Uterus (tissue), 4 donors: ENCODE results near the gene KIF27. TPM values are rescaled to one million over a fixed set of nuclear protein-coding genes. Genes with fewer than 3 reads are reported as not detected.

Experiments used
- DNase-seq, 2 donors: peaks; one replicate each; pipeline ENCODE4 v3.0.0-alpha.2; 2019 to 2020
- H3K27ac ChIP-seq, 2 donors: fragments of 200-600 bp; sonication (generic); 1 replicate in 1 of 2; 2 replicates in 1 of 2; pipeline ENCODE4 v1.5.1; 2016 to 2018
- H3K27me3 ChIP-seq, 2 donors: fragments of 200-600 bp; sonication (generic); one replicate each; pipeline ENCODE4 v1.5.1; 2018 to 2019; ENCODE audit warnings: control low read depth in 1 of 2
- H3K36me3 ChIP-seq, 2 donors: fragments of 200-600 bp; sonication (generic); one replicate each; pipeline ENCODE4 v1.5.1; 2019; ENCODE audit warnings: control low read depth in 1 of 2
- H3K4me1 ChIP-seq, 2 donors: fragments of 200-600 bp; sonication (generic); one replicate each; pipeline ENCODE4 v1.5.1; 2018 to 2019; ENCODE audit warnings: control low read depth in 1 of 2
- H3K4me3 ChIP-seq, 2 donors: fragments of 200-600 bp; sonication (generic); 1 replicate in 1 of 2; 2 replicates in 1 of 2; pipeline ENCODE4 v1.5.1; 2018 to 2019; ENCODE audit warnings: mild to moderate bottlenecking in 1 of 2
- H3K9me3 ChIP-seq, 2 donors: fragments of 200-600 bp; sonication (generic); one replicate each; pipeline ENCODE4 v1.5.1; 2019; ENCODE audit warnings: control low read depth in 1 of 2
- POLR2A ChIP-seq, 2 donors: fragments of 450-650 bp; IDR thresholded peaks; one replicate each; pipeline ENCODE4 v1.6.1; 2016; ENCODE audit warnings: antibody characterized with exemption in 2 of 2, mild to moderate bottlenecking in 1 of 2, moderate library complexity in 1 of 2
- intact Hi-C: fragments of 100-400 bp; cut with DNase I; formaldehyde crosslinking; loops from one replicate; pipeline ENCODE4 v1.15.1; 2023; ENCODE audit warnings: low total_unique reads
- total RNA-seq, 4 donors: library from RNA; depleted of rRNA in 3 of 4; stranded (reverse); fragments of >200 nt in 3 of 4; gene quantifications; one replicate each; pipeline versions ENCODE4 v1.1.0 to v1.2.4, GENCODE V29; 2014 to 2023
- TF ChIP-seq, protein P1 (sequence below), 4 experiments: fragments of 200-600 bp in 2 of 4; fragments of 450-650 bp in 2 of 4; sonication (generic) in 2 of 4; IDR thresholded peaks; one replicate each; pipeline ENCODE4 v1.5.1; 2016 to 2019; ENCODE audit warnings: antibody characterized with exemption in 4 of 4, mild to moderate bottlenecking in 2 of 4, moderate library complexity in 1 of 4
- donor health status: DM: yes; HTN: yes; CAD: no.

KIF27 gene
- total RNA-seq, 4 donors from 2014 or later: 4.9 to 23.3 (median 9.6) TPM

DNA sequence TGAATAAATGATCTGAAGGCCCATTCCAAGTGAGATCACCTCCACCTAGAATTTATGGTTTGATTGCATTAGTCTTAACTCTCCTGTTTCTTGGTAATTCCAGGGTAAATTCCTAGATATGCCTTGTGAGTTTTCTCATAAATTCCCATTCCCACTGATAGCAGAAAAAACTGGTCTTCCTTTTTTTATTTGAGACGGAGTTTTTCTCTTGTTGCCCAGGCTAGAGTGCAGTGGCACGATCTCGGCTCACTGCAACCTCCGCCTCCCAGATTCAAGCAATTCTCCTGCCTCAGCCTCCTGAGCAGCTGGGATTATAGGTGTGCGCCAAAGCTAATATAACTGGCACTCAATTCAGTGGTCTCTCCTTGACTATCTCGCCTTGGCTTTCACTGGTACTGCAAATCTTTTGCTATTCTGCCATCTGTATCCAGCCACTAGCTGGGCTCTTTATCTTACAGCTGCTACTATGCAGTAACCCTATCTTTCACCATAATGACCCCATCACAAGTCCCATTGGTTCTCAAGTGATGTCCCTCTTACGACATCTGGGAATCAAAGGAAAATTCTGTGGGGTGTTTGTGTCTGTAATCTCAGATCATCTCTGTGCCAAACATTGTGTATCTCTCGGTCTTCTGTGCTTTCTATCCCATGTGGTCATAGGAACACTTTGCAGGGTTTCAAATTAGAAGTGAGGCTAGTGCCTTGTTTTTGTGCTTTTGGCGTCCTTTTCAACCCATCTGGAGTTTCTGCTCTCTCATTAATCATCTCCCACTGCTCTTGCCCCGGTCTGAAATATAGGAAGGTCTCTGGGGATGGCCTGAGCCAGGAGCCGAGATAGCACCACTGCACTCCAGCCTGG lies 44.3 kb upstream of the KIF27 start:
- Histone ChIP-seq H3K36me3 (no peaks in the 10 kb centered on the region), H3K27me3 (no peaks in the 10 kb centered on the region), H3K4me3 (no peak overlapping the region), H3K4me1 (no peaks in the 10 kb centered on the region), H3K27ac (no peak overlapping the region), H3K9me3 (no peaks in the 10 kb centered on the region)
- TF ChIP-seq, protein P1, sequence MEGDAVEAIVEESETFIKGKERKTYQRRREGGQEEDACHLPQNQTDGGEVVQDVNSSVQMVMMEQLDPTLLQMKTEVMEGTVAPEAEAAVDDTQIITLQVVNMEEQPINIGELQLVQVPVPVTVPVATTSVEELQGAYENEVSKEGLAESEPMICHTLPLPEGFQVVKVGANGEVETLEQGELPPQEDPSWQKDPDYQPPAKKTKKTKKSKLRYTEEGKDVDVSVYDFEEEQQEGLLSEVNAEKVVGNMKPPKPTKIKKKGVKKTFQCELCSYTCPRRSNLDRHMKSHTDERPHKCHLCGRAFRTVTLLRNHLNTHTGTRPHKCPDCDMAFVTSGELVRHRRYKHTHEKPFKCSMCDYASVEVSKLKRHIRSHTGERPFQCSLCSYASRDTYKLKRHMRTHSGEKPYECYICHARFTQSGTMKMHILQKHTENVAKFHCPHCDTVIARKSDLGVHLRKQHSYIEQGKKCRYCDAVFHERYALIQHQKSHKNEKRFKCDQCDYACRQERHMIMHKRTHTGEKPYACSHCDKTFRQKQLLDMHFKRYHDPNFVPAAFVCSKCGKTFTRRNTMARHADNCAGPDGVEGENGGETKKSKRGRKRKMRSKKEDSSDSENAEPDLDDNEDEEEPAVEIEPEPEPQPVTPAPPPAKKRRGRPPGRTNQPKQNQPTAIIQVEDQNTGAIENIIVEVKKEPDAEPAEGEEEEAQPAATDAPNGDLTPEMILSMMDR (IDR thresholded peaks at IDR 0.05): no peak
- no peak for TF ChIP-seq POLR2A (IDR thresholded peaks at IDR 0.05)
- intact Hi-C loops: no loop called here
- no peak for DNase-seq

DNA sequence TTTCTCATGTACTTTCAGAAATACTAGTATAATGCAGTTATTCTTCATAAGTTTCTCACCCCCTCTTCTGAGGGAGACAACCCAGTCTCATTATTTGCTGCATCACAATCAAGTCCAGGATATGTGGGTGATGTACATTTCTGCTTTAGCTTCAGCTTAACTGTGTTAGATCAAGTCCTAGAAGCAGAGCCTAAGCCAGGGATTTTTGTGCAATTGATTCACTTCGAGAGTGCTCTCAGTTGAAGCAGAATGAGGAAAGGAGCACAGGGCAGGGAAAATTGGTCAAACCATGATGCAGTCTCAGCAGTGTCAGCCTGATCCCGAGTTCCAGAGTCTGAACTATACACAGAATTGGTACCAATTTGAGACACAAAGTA lies 43.7 kb upstream of the KIF27 start:
- no peaks in the 10 kb centered on the region for H3K27me3 ChIP-seq
- no peak for DNase-seq
- no peaks in the 10 kb centered on the region for H3K9me3 ChIP-seq
- no peak overlapping the region for H3K27ac ChIP-seq
- intact Hi-C loops: no loop called here
- TF ChIP-seq POLR2A (IDR thresholded peaks at IDR 0.05): no peak
- TF ChIP-seq, protein P1 (IDR thresholded peaks at IDR 0.05): no peak
- no peak overlapping the region for H3K4me3 ChIP-seq
- no peaks in the 10 kb centered on the region for H3K4me1 ChIP-seq
- H3K36me3 ChIP-seq: no peaks in the 10 kb centered on the region

DNA sequence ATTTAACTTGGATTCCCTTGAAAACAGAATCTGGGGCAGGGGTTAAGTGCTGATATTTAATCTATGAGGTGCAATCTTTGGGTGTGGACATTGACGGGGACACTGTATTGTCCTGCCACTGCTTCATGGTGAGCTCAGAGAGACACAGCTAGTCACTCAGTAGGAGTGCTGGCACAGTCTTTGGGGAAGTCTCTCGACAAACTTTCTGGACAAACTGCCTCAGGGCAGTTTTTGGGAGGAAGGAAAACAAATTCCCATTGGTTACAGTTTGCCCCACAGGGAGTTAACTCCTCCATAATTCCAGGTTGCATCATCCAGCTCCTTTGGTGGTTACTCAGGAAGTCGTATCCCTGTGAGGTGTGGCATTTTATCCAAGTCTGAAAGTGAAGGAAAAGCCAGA lies 40.9 kb upstream of the KIF27 start:
- no peaks in the 10 kb centered on the region for H3K9me3 ChIP-seq
- H3K4me1 ChIP-seq: no peaks in the 10 kb centered on the region
- DNase-seq: no peak
- no peaks in the 10 kb centered on the region for H3K27me3 ChIP-seq
- H3K36me3 ChIP-seq: no peaks in the 10 kb centered on the region
- no peak overlapping the region for H3K27ac ChIP-seq
- no peak for TF ChIP-seq POLR2A (IDR thresholded peaks at IDR 0.05)
- TF ChIP-seq, protein P1 (IDR thresholded peaks at IDR 0.05): no peak
- intact Hi-C loops: no loop called here
- no peak overlapping the region for H3K4me3 ChIP-seq

DNA sequence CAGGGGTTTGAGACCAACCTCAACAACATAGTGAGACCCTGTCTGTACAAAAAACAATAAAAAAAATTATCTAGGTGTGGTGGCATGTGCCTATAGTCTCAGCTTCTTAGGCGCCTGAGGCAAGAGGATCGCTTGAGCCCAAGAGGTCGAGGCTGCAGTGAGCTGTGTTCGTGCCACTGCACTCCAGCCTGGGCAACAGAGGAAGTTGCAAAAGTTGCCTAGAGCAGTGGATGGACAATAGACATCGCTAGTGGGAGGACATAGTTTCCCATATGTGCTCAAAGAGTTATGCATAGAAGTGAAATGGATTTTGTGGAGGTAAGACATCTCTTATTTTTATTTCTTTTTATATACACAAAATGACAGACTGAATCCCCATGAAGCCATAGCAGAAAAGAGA lies 39.8 kb upstream of the KIF27 start:
- no peaks in the 10 kb centered on the region for H3K9me3 ChIP-seq
- H3K36me3 ChIP-seq: no peaks in the 10 kb centered on the region
- intact Hi-C loops: no loop called here
- H3K4me1 ChIP-seq: no peaks in the 10 kb centered on the region
- no peak overlapping the region for H3K4me3 ChIP-seq
- no peak overlapping the region for H3K27ac ChIP-seq
- no peaks in the 10 kb centered on the region for H3K27me3 ChIP-seq
- TF ChIP-seq, protein P1 (IDR thresholded peaks at IDR 0.05): no peak
- no peak for TF ChIP-seq POLR2A (IDR thresholded peaks at IDR 0.05)
- no peak for DNase-seq

DNA sequence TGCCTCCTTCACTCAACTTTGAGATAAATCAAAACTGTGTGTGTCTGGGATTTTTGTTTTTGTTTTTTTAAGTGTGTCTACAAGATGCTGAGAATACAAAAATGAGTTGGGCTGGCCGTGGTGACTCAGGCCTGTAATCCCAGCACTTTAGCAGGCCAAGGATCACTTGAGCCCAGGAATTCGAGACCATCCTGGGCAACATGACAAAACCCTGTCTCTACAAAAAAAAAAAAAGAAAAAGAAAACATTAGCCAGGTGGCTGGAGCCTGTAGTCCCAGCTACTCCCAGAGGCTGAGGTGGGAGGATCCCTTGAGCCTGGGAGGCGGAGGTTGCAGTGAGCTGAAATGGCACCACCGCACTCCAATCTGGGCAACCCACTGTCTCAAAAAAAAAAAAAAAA lies 37.8 kb upstream of the KIF27 start:
- Histone ChIP-seq H3K4me3 (no peak overlapping the region), H3K4me1 (no peaks in the 10 kb centered on the region), H3K27me3 (no peaks in the 10 kb centered on the region), H3K36me3 (no peaks in the 10 kb centered on the region), H3K9me3 (no peaks in the 10 kb centered on the region), H3K27ac (peak overlapping the region in 1 of 2 donors; percentile 29)
- TF ChIP-seq, protein P1 (IDR thresholded peaks at IDR 0.05): no peak
- TF ChIP-seq POLR2A (IDR thresholded peaks at IDR 0.05): no peak
- DNase-seq: no peak
- intact Hi-C loops: no loop called here
